ENCODE results near the gene SEPTIN3.

SEPTIN3 gene

GRCh38 chr22:42013385-42013784 lies 44.1 kb downstream of the SEPTIN3 start:
- no peak for DNase-seq (ENCODE audit: low read depth in 2 of 2)

- no peak for DNase-seq (ENCODE audit: low read depth in 2 of 2)
These were observed 46.9 kb downstream of the SEPTIN3 start for GRCh38 chr22:42016111-42016510.

- DNase-seq (ENCODE audit: low read depth in 2 of 2) = no peak
These were observed 49.0 kb downstream of the SEPTIN3 start for GRCh38 chr22:42018224-42018623.
